ENCODE data around the gene ZNF304. TPM values are rescaled to one million over a fixed set of nuclear protein-coding genes. Genes with fewer than 3 reads are reported as not detected.

Gene ZNF304
- total and polyA plus RNA-seq, 2 of the 4 experiments (the other 2 are of a cell fraction): 3.9 to 16.1 TPM

GRCh38 chr19:57324992-57325391 lies 26.1 kb upstream of the ZNF304 start:
- DNase-seq: no peak
- peaks cover 15% of the 10 kb centered on the region for H3K9me1 ChIP-seq (ENCODE audit: insufficient read depth, low read length)
- no peak overlapping the region for H3K4me2 ChIP-seq (ENCODE audit: low read depth, low read length)
- no peak overlapping the region for H3K4ac ChIP-seq (ENCODE audit: low read depth, low read length)
- no peaks in the 10 kb centered on the region for H3K27me3 ChIP-seq (ENCODE audit: control insufficient read depth, insufficient read depth, low read length)
- H2BK15ac ChIP-seq (ENCODE audit: low read depth, low read length): no peak overlapping the region
- dilution Hi-C loops (cut with HindIII; ENCODE audit: low sequenced_read_pairs, unreplicated experiment) (no loop called here), intact Hi-C loops (cut with micrococcal nuclease) (no loop called here), in situ Hi-C loops (cut with MboI; ENCODE audit: low sequenced_read_pairs) (no loop called here)
- no peak overlapping the region for H2BK20ac ChIP-seq (ENCODE audit: low read depth, low read length)
- H2AFZ ChIP-seq (replicated peaks; ENCODE audit: low read length, poor library complexity): no peak overlapping the region
- H3K36me3 ChIP-seq (ENCODE audit: control insufficient read depth, insufficient read depth, low read length): peaks cover 46% of the 10 kb centered on the region
- H3K27ac ChIP-seq (ENCODE audit: insufficient read depth, low read length): no peak overlapping the region
- no peak overlapping the region for H3K23ac ChIP-seq (ENCODE audit: low read depth, low read length)
- ChIA-PET POLR2A (ENCODE audit: unreplicated experiment) (no interaction called here), CTCF (no interaction called here)
- peaks cover 5% of the 10 kb centered on the region; the same call in 1 of the 2 replicates for H3K9me3 ChIP-seq (ENCODE audit: control insufficient read depth, insufficient read depth, low read length)
- peaks cover 16 to 59% of the 10 kb centered on the region in 2 experiments for H3K79me1 ChIP-seq (ENCODE audit: low read depth in 1 of 2, low read length in 2 of 2)
- H3K4me3 ChIP-seq (ENCODE audit: insufficient read depth, low read depth, low read length): no peak overlapping the region
- H4K8ac ChIP-seq (ENCODE audit: low read depth in 2 of 2, low read length in 2 of 2): no peak overlapping the region
- H4K91ac ChIP-seq (ENCODE audit: insufficient read depth, low read depth, low read length): no peak overlapping the region
- no peak for ATAC-seq (ENCODE audit: low read depth)
- H2BK120ac ChIP-seq (ENCODE audit: low read depth, low read length): no peak overlapping the region
- TF ChIP-seq RAD21 (IDR thresholded peaks at IDR 0.05; ENCODE audit: low read length): no peak
- TF ChIP-seq CEBPB (IDR thresholded peaks at IDR 0.05; ENCODE audit: low read depth, low read length): no peak
- no peak for TF ChIP-seq MXI1 (IDR thresholded peaks at IDR 0.05; ENCODE audit: borderline replicate concordance, low read depth, low read length)
- no peak for TF ChIP-seq RFX5 (IDR thresholded peaks at IDR 0.05; ENCODE audit: low read depth, low read length)
- TF ChIP-seq, protein P1, sequence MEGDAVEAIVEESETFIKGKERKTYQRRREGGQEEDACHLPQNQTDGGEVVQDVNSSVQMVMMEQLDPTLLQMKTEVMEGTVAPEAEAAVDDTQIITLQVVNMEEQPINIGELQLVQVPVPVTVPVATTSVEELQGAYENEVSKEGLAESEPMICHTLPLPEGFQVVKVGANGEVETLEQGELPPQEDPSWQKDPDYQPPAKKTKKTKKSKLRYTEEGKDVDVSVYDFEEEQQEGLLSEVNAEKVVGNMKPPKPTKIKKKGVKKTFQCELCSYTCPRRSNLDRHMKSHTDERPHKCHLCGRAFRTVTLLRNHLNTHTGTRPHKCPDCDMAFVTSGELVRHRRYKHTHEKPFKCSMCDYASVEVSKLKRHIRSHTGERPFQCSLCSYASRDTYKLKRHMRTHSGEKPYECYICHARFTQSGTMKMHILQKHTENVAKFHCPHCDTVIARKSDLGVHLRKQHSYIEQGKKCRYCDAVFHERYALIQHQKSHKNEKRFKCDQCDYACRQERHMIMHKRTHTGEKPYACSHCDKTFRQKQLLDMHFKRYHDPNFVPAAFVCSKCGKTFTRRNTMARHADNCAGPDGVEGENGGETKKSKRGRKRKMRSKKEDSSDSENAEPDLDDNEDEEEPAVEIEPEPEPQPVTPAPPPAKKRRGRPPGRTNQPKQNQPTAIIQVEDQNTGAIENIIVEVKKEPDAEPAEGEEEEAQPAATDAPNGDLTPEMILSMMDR (conservative IDR thresholded peaks at IDR 0.05; ENCODE audit: low read depth, low read length): no peak
- TF ChIP-seq BHLHE40 (IDR thresholded peaks at IDR 0.05; ENCODE audit: low read depth, low read length): no peak
- no peak for TF ChIP-seq ELK1 (IDR thresholded peaks at IDR 0.05; ENCODE audit: borderline replicate concordance, low read depth, low read length)
- TF ChIP-seq RCOR1 (IDR thresholded peaks at IDR 0.05; ENCODE audit: insufficient replicate concordance, low read length): no peak
- TF ChIP-seq CHD1 (IDR thresholded peaks at IDR 0.05; ENCODE audit: low read depth, low read length): no peak
- TF ChIP-seq USF2 (IDR thresholded peaks at IDR 0.05; ENCODE audit: low read depth, low read length): no peak
- TF ChIP-seq MAFK (IDR thresholded peaks at IDR 0.05; ENCODE audit: low read depth, low read length): no peak
- H4K20me1 ChIP-seq (ENCODE audit: insufficient read depth, low read length): 0 out of 2 replicates have a peak, but pooled peaks cover 7% of the 10 kb centered on the region
- no peak overlapping the region for H2AK9ac ChIP-seq (replicated peaks; ENCODE audit: low read depth, low read length, poor library complexity)
- H3K18ac ChIP-seq (ENCODE audit: low read depth, low read length): no peak overlapping the region
- no peak overlapping the region for H4K5ac ChIP-seq (ENCODE audit: low read depth, low read length)
- no peak overlapping the region for H2BK5ac ChIP-seq (ENCODE audit: low read depth, low read length, poor library complexity, severe bottlenecking)
- peaks cover 11% of the 10 kb centered on the region for H3K4me1 ChIP-seq (ENCODE audit: control insufficient read depth, insufficient read depth, low read length)
- H2AK5ac ChIP-seq (ENCODE audit: low read depth, low read length): no peak overlapping the region
- no peak overlapping the region for H3K14ac ChIP-seq (replicated peaks; ENCODE audit: low read depth, low read length)
- no TSS peak for BruUV-seq (replicated peaks)
- no peak overlapping the region for H3K9ac ChIP-seq (ENCODE audit: low read depth, low read length)
- H3K56ac ChIP-seq (ENCODE audit: extremely low read depth, insufficient read depth, low read length): no peak overlapping the region

Measured in IMR-90 (cell line).